Activated T-cell treated with anti-CD3 and anti-CD28 coated beads, Interleukin-2, amount 50 U/mL, for 24 hours (primary cell): ENCODE data around the gene RETSAT.
"Not testable (repeated sequence)": the region's sequence is repeated elsewhere in the genome, so short reads cannot be mapped to it uniquely, and the experiment has no call there.

Experiments
- DNase-seq: peaks from one replicate; pipeline ENCODE4 v3.0.0-alpha.2; 2020
- H3K27ac Mint-ChIP-seq: 2 replicates; pipeline ENCODE4 v1.8.0; 2020; ENCODE audit warnings: mild to moderate bottlenecking, mixed read lengths
- H3K27me3 Mint-ChIP-seq: 2 replicates; pipeline ENCODE4 v1.8.0; 2020; ENCODE audit warnings: mixed read lengths
- H3K36me3 Mint-ChIP-seq: 2 replicates; pipeline ENCODE4 v1.8.0; 2020; ENCODE audit warnings: low read depth, mixed read lengths
- H3K4me1 Mint-ChIP-seq: 2 replicates; pipeline ENCODE4 v1.8.0; 2020; ENCODE audit warnings: low read depth, mixed read lengths
- H3K4me3 Mint-ChIP-seq: 2 replicates; pipeline ENCODE4 v1.8.0; 2020; ENCODE audit warnings: mild to moderate bottlenecking, moderate library complexity, mixed read lengths
- H3K9me3 Mint-ChIP-seq: 2 replicates; pipeline ENCODE4 v1.8.0; 2020; ENCODE audit warnings: mixed read lengths

RETSAT gene

GRCh38 chr2:85315921-85316320, 38.4 kb downstream of the RETSAT start:
- peaks cover 74% of the 10 kb centered on the region for H3K36me3 Mint-ChIP-seq
- peaks cover 40% of the 10 kb centered on the region for H3K4me1 Mint-ChIP-seq
- H3K27me3 Mint-ChIP-seq, H3K4me3 Mint-ChIP-seq, DNase-seq, H3K9me3 Mint-ChIP-seq: not testable (repeated sequence)
- peak overlapping the region; percentile 44 for H3K27ac Mint-ChIP-seq

- Mint-ChIP-seq H3K27ac (peak overlapping the region; percentile 64), H3K27me3 (no peaks in the 10 kb centered on the region), H3K9me3 (no peaks in the 10 kb centered on the region), H3K36me3 (peaks cover 64% of the 10 kb centered on the region), H3K4me1 (peaks cover 38% of the 10 kb centered on the region), H3K4me3 (no peak overlapping the region)
- no peak for DNase-seq
Measured at GRCh38 chr2:85314884-85315242, 39.5 kb downstream of the RETSAT start.

- no peaks in the 10 kb centered on the region for H3K9me3 Mint-ChIP-seq
- no peak overlapping the region for H3K4me3 Mint-ChIP-seq
- no peak overlapping the region for H3K27ac Mint-ChIP-seq
- H3K4me1 Mint-ChIP-seq: peaks cover 35% of the 10 kb centered on the region
- H3K36me3 Mint-ChIP-seq: peaks cover 45% of the 10 kb centered on the region
- DNase-seq: no peak
- no peaks in the 10 kb centered on the region for H3K27me3 Mint-ChIP-seq
Measured at GRCh38 chr2:85312404-85312803, 41.9 kb downstream of the RETSAT start.

GRCh38 chr2:85310330-85310729, 44.0 kb downstream of the RETSAT start:
- H3K27me3 Mint-ChIP-seq: no peaks in the 10 kb centered on the region
- no peak for DNase-seq
- no peaks in the 10 kb centered on the region for H3K9me3 Mint-ChIP-seq
- peak overlapping the region; percentile 65 for H3K4me3 Mint-ChIP-seq
- H3K4me1 Mint-ChIP-seq: peaks cover 46% of the 10 kb centered on the region
- peak overlapping the region; percentile 86 for H3K27ac Mint-ChIP-seq
- peaks cover 26% of the 10 kb centered on the region for H3K36me3 Mint-ChIP-seq

- Mint-ChIP-seq H3K36me3 (peaks cover 21% of the 10 kb centered on the region), H3K27ac (peak overlapping the region; percentile 86), H3K4me3 (peak overlapping the region; percentile 65), H3K9me3 (no peaks in the 10 kb centered on the region), H3K4me1 (peaks cover 46% of the 10 kb centered on the region), H3K27me3 (no peaks in the 10 kb centered on the region)
- DNase-seq: no peak
Measured at GRCh38 chr2:85309699-85310321, 44.5 kb downstream of the RETSAT start.

- Mint-ChIP-seq H3K27ac (peak overlapping the region; percentile 86), H3K9me3 (no peaks in the 10 kb centered on the region), H3K4me1 (peaks cover 46% of the 10 kb centered on the region), H3K36me3 (peaks cover 15% of the 10 kb centered on the region), H3K27me3 (peaks cover 5% of the 10 kb centered on the region), H3K4me3 (peak overlapping the region; percentile 65)
- DNase-seq: no peak
Measured at GRCh38 chr2:85308896-85309555, 45.3 kb downstream of the RETSAT start.

GRCh38 chr2:85308201-85308600, 46.1 kb downstream of the RETSAT start:
- Mint-ChIP-seq H3K4me1 (peaks cover 42% of the 10 kb centered on the region), H3K9me3 (no peaks in the 10 kb centered on the region), H3K4me3 (no peak overlapping the region), H3K27me3 (peaks cover 5% of the 10 kb centered on the region), H3K36me3 (peaks cover 7% of the 10 kb centered on the region), H3K27ac (peak overlapping the region; percentile 86)
- no peak for DNase-seq

- peak overlapping the region; percentile 53 for H3K4me3 Mint-ChIP-seq
- peak overlapping the region; percentile 79 for H3K27ac Mint-ChIP-seq
- no peak for DNase-seq
- H3K4me1 Mint-ChIP-seq: peaks cover 42% of the 10 kb centered on the region
- peaks cover 5% of the 10 kb centered on the region for H3K36me3 Mint-ChIP-seq
- H3K27me3 Mint-ChIP-seq: peaks cover 5% of the 10 kb centered on the region
- H3K9me3 Mint-ChIP-seq: no peaks in the 10 kb centered on the region
Measured at GRCh38 chr2:85307527-85307897, 46.8 kb downstream of the RETSAT start.

- Mint-ChIP-seq H3K4me3 (no peak overlapping the region), H3K9me3 (no peaks in the 10 kb centered on the region), H3K27ac (no peak overlapping the region), H3K36me3 (no peaks in the 10 kb centered on the region), H3K27me3 (peaks cover 5% of the 10 kb centered on the region), H3K4me1 (peaks cover 26% of the 10 kb centered on the region)
- no peak for DNase-seq
Measured at GRCh38 chr2:85303780-85304531, 50.4 kb downstream of the RETSAT start.

- peaks cover 5% of the 10 kb centered on the region for H3K27me3 Mint-ChIP-seq
- no peaks in the 10 kb centered on the region for H3K36me3 Mint-ChIP-seq
- no peaks in the 10 kb centered on the region for H3K9me3 Mint-ChIP-seq
- H3K4me1 Mint-ChIP-seq: peaks cover 17% of the 10 kb centered on the region
- no peak overlapping the region for H3K27ac Mint-ChIP-seq
- no peak overlapping the region for H3K4me3 Mint-ChIP-seq
- no peak for DNase-seq
Measured at GRCh38 chr2:85302121-85302520, 52.2 kb downstream of the RETSAT start.
